ENCODE results near the gene MIGA2. TPM values are rescaled to one million over a fixed set of nuclear protein-coding genes. Genes with fewer than 3 reads are reported as not detected.

MIGA2 gene
- total RNA-seq, 1 donor from 2014 or later, result 40.2 TPM

DNA sequence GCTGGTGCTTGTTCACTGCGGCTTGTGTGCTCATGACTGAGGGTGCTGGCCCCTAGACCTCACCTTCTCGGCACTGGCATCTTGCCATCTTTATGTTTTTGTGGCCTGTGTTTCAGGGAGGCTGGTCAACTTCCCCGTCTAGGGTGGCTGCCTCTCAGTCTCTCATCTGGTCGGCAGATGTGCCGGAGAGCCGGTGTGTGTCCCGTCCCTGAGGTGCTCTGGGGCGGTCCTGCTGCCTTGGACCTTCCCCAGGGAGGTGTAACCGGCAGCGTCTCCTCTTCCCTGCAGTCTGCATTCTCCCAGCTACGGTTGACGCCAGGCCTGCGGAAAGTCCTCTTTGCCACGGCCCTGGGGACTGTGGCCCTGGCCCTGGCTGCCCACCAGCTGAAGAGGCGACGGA lies 5.6 kb downstream of the MIGA2 start:
- H3K4me3 Mint-ChIP-seq (ENCODE audit: unreplicated experiment), result no peak overlapping the region
- TF ChIP-seq, protein P1, sequence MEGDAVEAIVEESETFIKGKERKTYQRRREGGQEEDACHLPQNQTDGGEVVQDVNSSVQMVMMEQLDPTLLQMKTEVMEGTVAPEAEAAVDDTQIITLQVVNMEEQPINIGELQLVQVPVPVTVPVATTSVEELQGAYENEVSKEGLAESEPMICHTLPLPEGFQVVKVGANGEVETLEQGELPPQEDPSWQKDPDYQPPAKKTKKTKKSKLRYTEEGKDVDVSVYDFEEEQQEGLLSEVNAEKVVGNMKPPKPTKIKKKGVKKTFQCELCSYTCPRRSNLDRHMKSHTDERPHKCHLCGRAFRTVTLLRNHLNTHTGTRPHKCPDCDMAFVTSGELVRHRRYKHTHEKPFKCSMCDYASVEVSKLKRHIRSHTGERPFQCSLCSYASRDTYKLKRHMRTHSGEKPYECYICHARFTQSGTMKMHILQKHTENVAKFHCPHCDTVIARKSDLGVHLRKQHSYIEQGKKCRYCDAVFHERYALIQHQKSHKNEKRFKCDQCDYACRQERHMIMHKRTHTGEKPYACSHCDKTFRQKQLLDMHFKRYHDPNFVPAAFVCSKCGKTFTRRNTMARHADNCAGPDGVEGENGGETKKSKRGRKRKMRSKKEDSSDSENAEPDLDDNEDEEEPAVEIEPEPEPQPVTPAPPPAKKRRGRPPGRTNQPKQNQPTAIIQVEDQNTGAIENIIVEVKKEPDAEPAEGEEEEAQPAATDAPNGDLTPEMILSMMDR (IDR thresholded peaks at IDR 0.05; ENCODE audit: partially characterized antibody, unreplicated experiment), result no peak
- H3K4me1 Mint-ChIP-seq (ENCODE audit: low read depth, unreplicated experiment), result peaks cover 12% of the 10 kb centered on the region
- DNase-seq, result no peak
- peaks cover 2% of the 10 kb centered on the region for H3K9me3 Mint-ChIP-seq (ENCODE audit: unreplicated experiment)
- no peak overlapping the region for H3K27ac Mint-ChIP-seq (ENCODE audit: unreplicated experiment)
- no peaks in the 10 kb centered on the region for H3K36me3 Mint-ChIP-seq (ENCODE audit: unreplicated experiment)
- H3K27me3 Mint-ChIP-seq (ENCODE audit: unreplicated experiment), result peaks cover 4% of the 10 kb centered on the region

DNA sequence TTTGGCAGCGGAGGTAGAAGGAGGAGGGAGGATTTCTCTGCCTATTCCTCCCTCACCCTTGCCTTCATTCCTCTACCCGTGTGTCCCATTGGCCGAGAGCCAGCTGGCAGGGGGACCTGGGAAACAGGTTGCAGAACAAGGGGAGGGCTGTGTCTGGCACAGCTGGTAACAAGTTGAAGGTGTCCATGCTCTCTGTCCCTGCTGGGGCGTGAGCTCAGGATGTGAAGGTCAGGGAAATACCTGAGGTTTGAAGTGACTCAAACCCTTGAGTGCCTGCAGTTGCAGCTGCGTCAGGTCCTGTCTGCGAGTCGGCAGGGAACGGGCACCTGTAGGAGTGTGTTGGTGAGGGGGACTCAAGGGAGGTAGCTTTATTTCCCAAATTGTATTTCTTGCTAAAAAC lies 16.2 kb downstream of the MIGA2 start:
- H3K36me3 Mint-ChIP-seq (ENCODE audit: unreplicated experiment), result no peaks in the 10 kb centered on the region
- H3K4me1 Mint-ChIP-seq (ENCODE audit: low read depth, unreplicated experiment), result no peaks in the 10 kb centered on the region

DNA sequence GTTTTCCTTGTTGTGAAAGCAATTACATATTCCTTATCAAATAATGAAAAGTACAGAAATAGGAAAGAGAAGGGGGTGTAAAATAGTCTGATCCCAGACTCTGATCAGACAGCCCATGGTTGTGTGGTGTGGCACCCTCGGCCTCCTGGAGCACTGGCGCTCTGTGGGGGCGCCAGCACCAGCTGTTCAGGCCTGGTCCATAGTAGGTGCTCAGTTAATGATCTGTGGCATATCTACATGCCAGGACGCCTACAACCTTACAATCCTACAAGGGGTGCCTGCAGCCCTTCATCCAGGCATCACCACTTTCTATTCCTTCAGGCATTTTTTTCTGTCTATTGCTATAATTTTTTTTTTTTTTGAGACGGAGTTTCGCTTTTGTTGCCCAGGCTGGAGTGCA lies 16.6 kb downstream of the MIGA2 start:
- Mint-ChIP-seq H3K4me3 (ENCODE audit: unreplicated experiment) (no peak overlapping the region), H3K27me3 (ENCODE audit: unreplicated experiment) (no peaks in the 10 kb centered on the region), H3K27ac (ENCODE audit: unreplicated experiment) (no peak overlapping the region), H3K9me3 (ENCODE audit: unreplicated experiment) (no peaks in the 10 kb centered on the region), H3K36me3 (ENCODE audit: unreplicated experiment) (no peaks in the 10 kb centered on the region), H3K4me1 (ENCODE audit: low read depth, unreplicated experiment) (no peaks in the 10 kb centered on the region)
- no peak for DNase-seq
- TF ChIP-seq, protein P1 (IDR thresholded peaks at IDR 0.05; ENCODE audit: partially characterized antibody, unreplicated experiment), result no peak

More for the DNA sequence above, 16.2 kb downstream of the MIGA2 start:
- H3K9me3 Mint-ChIP-seq (ENCODE audit: unreplicated experiment), result no peaks in the 10 kb centered on the region
- DNase-seq, result no peak
- TF ChIP-seq, protein P1 (IDR thresholded peaks at IDR 0.05; ENCODE audit: partially characterized antibody, unreplicated experiment), result no peak
- no peaks in the 10 kb centered on the region for H3K27me3 Mint-ChIP-seq (ENCODE audit: unreplicated experiment)
- no peak overlapping the region for H3K27ac Mint-ChIP-seq (ENCODE audit: unreplicated experiment)
- no peak overlapping the region for H3K4me3 Mint-ChIP-seq (ENCODE audit: unreplicated experiment)

DNA sequence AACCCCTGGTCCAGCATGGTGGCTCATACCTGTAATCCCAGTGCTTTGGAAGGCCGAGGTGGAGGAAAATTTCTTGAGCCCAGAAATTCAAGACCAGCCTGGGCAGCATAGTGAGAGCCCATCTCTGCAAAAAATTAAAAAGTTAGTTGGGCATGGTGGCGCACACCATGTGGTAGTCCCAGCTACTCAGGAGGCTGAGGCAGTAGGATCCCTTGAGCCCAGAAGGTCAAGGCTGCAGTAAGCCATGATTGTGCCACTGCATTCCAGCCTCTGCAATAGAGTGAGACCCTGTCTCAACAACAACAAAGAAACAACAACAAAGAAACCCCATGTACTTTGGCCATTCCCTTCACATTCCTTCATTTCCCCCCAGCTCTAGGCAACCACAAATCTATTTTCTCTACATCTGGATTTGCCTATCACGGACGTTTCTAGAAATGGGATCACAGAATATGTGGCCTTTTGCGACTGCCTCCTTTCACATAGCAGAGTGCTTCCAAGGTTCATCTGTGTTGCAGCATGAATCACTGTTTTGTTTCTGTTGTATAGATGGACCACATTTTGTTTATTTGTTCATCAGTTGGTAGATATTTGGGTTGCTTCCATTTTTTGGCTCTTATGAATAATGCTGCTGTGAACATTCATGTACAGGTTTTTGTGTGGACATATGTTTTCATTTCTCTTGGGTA lies 17.9 kb downstream of the MIGA2 start:
- TF ChIP-seq, protein P1 (IDR thresholded peaks at IDR 0.05; ENCODE audit: partially characterized antibody, unreplicated experiment), result no peak
- H3K9me3 Mint-ChIP-seq (ENCODE audit: unreplicated experiment), result no peaks in the 10 kb centered on the region
- no peak for DNase-seq
- H3K4me1 Mint-ChIP-seq (ENCODE audit: low read depth, unreplicated experiment), result no peaks in the 10 kb centered on the region
- H3K4me3 Mint-ChIP-seq (ENCODE audit: unreplicated experiment), result no peak overlapping the region
- no peaks in the 10 kb centered on the region for H3K27me3 Mint-ChIP-seq (ENCODE audit: unreplicated experiment)
- no peaks in the 10 kb centered on the region for H3K36me3 Mint-ChIP-seq (ENCODE audit: unreplicated experiment)
- H3K27ac Mint-ChIP-seq (ENCODE audit: unreplicated experiment), result no peak overlapping the region

DNA sequence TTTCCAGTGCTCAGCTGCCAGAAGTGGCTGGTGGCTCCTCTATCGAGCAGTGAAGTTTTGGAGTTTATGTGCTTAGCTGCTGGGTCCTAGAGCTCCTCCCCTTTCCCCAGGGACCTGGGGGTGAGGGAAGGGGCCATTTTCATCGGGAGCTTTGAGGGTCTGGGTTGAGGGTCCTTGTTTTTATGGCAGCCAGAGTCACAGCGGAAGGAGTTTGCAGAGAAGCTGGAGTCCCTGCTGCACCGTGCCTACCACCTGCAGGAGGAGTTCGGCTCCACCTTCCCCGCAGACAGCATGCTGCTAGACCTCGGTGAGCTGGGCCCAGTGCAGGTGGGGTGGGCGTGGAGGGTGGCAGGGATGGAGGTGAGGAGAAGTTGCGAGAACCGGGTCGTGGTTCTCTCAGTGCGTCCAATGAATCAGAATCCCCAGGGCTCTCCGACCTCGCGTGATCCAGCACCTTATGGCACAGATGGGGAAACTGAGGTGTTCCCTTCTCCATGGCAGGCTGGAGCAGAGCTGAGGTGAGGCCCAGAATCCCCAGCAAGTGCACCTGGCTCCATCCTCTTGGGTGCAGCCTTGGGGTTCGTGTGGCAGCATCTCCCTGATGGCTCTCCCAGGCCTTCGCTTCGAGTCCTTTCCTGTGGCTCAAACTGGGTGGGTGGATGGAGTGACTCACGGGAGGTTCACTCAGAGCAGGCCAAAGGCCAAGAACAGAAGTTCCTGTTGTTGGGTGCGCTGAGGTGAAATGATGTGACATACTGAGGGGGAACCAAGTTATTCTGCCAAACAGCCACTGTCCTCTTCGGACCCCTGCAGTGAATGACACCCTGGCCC lies 22.8 kb downstream of the MIGA2 start:
- H3K27ac Mint-ChIP-seq (ENCODE audit: unreplicated experiment), result no peak overlapping the region
- no peaks in the 10 kb centered on the region for H3K27me3 Mint-ChIP-seq (ENCODE audit: unreplicated experiment)
- H3K4me1 Mint-ChIP-seq (ENCODE audit: low read depth, unreplicated experiment), result peaks cover 4% of the 10 kb centered on the region
- no peak overlapping the region for H3K4me3 Mint-ChIP-seq (ENCODE audit: unreplicated experiment)
- no peak for DNase-seq
- H3K36me3 Mint-ChIP-seq (ENCODE audit: unreplicated experiment), result no peaks in the 10 kb centered on the region
- H3K9me3 Mint-ChIP-seq (ENCODE audit: unreplicated experiment), result no peaks in the 10 kb centered on the region
- TF ChIP-seq, protein P1 (IDR thresholded peaks at IDR 0.05; ENCODE audit: partially characterized antibody, unreplicated experiment), result no peak
